HG03064 (cell line): ENCODE measurements around the gene CCDC9.
A peak's percentile ranks its signal among the peaks of the same experiment; 100 is the strongest.

Experiments used
- ATAC-seq: cut with Tn5 transposase; IDR thresholded peaks from one replicate; pipeline ENCODE4 v1.9.1; 2021; ENCODE audit warnings: low read depth; ENCODE audit not compliant: unreplicated experiment

The CCDC9 gene

GRCh38 chr19:47255879-47256692 lies at the start of gene CCDC9:
Gene CCDC9, plus strand, starts transcription at chr19:47256525. Its CDS starts 1,876 bp downstream, at chr19:47258401.
- ATAC-seq: peak; percentile 48

GRCh38 chr19:47209319-47210179 lies 46.8 kb upstream of the CCDC9 start:
- no peak for ATAC-seq

- no peak for ATAC-seq
These were observed 46.2 kb upstream of the CCDC9 start for GRCh38 chr19:47210180-47210490.

- no peak for ATAC-seq
These were observed 45.5 kb upstream of the CCDC9 start for GRCh38 chr19:47210689-47211316.

- ATAC-seq: no peak
These were observed 40.7 kb upstream of the CCDC9 start for GRCh38 chr19:47215581-47215980.

GRCh38 chr19:47221080-47221841 lies 35.1 kb upstream of the CCDC9 start:
- ATAC-seq: no peak

- no peak for ATAC-seq
These were observed 34.4 kb upstream of the CCDC9 start for GRCh38 chr19:47221890-47222289.

- ATAC-seq: peak; percentile 35
These were observed 30.4 kb upstream of the CCDC9 start for GRCh38 chr19:47225746-47226425.

GRCh38 chr19:47226426-47227351 lies 29.6 kb upstream of the CCDC9 start:
- ATAC-seq: peak; percentile 30

- no peak for ATAC-seq
These were observed 28.8 kb upstream of the CCDC9 start for GRCh38 chr19:47227352-47228167.

- no peak for ATAC-seq
These were observed 28.0 kb upstream of the CCDC9 start for GRCh38 chr19:47228168-47228936.

GRCh38 chr19:47228937-47229675 lies 27.2 kb upstream of the CCDC9 start:
- ATAC-seq: no peak

GRCh38 chr19:47229676-47230053 lies 26.7 kb upstream of the CCDC9 start:
- ATAC-seq: no peak

- ATAC-seq: no peak
These were observed 26.0 kb upstream of the CCDC9 start for GRCh38 chr19:47230054-47230920.

- ATAC-seq: no peak
These were observed 25.5 kb upstream of the CCDC9 start, which contains the start of gene BBC3 for GRCh38 chr19:47230921-47231214. Gene BBC3, minus strand, starts transcription at chr19:47231199. Its CDS starts 2,768 bp downstream, at chr19:47228431.
